ENCODE measurements around the gene SCG3.

- TF ChIP-seq EZH2phosphoT487 (IDR thresholded peaks at IDR 0.05; ENCODE audit: borderline replicate concordance, low read depth) (no peak), CTCF (IDR thresholded peaks at IDR 0.05) (no peak), POLR2AphosphoS5 (IDR thresholded peaks at IDR 0.05; ENCODE audit: low read depth, low read length) (no peak), CHD2 (IDR thresholded peaks at IDR 0.05; ENCODE audit: low read length, partially characterized antibody) (no peak), USF1 (IDR thresholded peaks at IDR 0.05; ENCODE audit: borderline replicate concordance, low read depth) (no peak), FOXJ3 (CRISPR knock-in tag; IDR thresholded peaks at IDR 0.05) (no peak), USF2 (IDR thresholded peaks at IDR 0.05; ENCODE audit: borderline replicate concordance, low read depth, low read length) (no peak), PBX3 (IDR thresholded peaks at IDR 0.05) (no peak), EP300 (IDR thresholded peaks at IDR 0.05; ENCODE audit: borderline replicate concordance in 1 of 2, low read depth in 1 of 2, low read length in 1 of 2) (no peak), REST (IDR thresholded peaks at IDR 0.05; ENCODE audit: low read depth, low read length) (no peak), MXI1 (IDR thresholded peaks at IDR 0.05; ENCODE audit: low read depth, low read length) (no peak), RFX5 (IDR thresholded peaks at IDR 0.05; ENCODE audit: low read length) (no peak)
These were observed 85.0 kb downstream of the SCG3 start for GRCh38 chr15:51766341-51766740.
